Brain microvascular endothelial cell (primary cell): ENCODE results near the gene C1orf167.

Source experiments
- DNase-seq: peaks from one replicate; pipeline ENCODE4 v3.0.0-alpha.2; 2020
- H3K27ac ChIP-seq: fragments of 250-450 bp; sonication (Bioruptor Pico); 2 replicates; pipeline ENCODE4 v1.5.1; 2020; ENCODE audit warnings: mild to moderate bottlenecking, moderate library complexity
- H3K27me3 ChIP-seq: fragments of 250-450 bp; sonication (Bioruptor Pico); replicated peaks from 2 replicates; pipeline ENCODE4 v1.5.1; 2020; ENCODE audit warnings: mild to moderate bottlenecking
- H3K36me3 ChIP-seq: fragments of 250-450 bp; sonication (Bioruptor Pico); replicated peaks from 2 replicates; pipeline ENCODE4 v1.5.1; 2020; ENCODE audit warnings: mild to moderate bottlenecking
- H3K4me3 ChIP-seq: 2 replicates; pipeline ENCODE4 v1.5.1; 2011; ENCODE audit warnings: low read depth, mild to moderate bottlenecking, control low read depth, low read length, moderate library complexity
- CTCF ChIP-seq: IDR thresholded peaks from 2 replicates; pipeline ENCODE4 v1.5.1; 2011; ENCODE audit warnings: low read depth, mild to moderate bottlenecking, moderate library complexity, low read length, control low read depth, inconsistent platforms; ENCODE audit errors: missing control alignments
- in situ Hi-C: cut with HindIII; loops from 2 replicates; pipeline ENCODE4 v1.10.0; 2017; ENCODE audit warnings: low sequenced_read_pairs, low pct_ligation_motif_present

Gene C1orf167

GRCh38 chr1:11736746-11737639, 25.0 kb upstream of the C1orf167 start:
- peak; percentile 63 for DNase-seq
- in situ Hi-C loops = no loop called here

GRCh38 chr1:11738096-11738495, 23.9 kb upstream of the C1orf167 start:
- no peak for DNase-seq
- H3K4me3 ChIP-seq = no peak overlapping the region
- no peak overlapping the region for H3K27ac ChIP-seq
- no peak for TF ChIP-seq CTCF
- in situ Hi-C loops = no loop called here
- no peaks in the 10 kb centered on the region for H3K36me3 ChIP-seq
- H3K27me3 ChIP-seq = no peaks in the 10 kb centered on the region

More at GRCh38 chr1:11736746-11737639, 25.0 kb upstream of the C1orf167 start:
- Histone ChIP-seq H3K27ac (peak overlapping the region; percentile 75), H3K27me3 (no peaks in the 10 kb centered on the region), H3K36me3 (no peaks in the 10 kb centered on the region), H3K4me3 (peak overlapping the region; percentile 96)
- TF ChIP-seq CTCF = no peak

- in situ Hi-C loops = no loop called here
- no peak overlapping the region for H3K4me3 ChIP-seq
- H3K27ac ChIP-seq = no peak overlapping the region
- H3K27me3 ChIP-seq = no peaks in the 10 kb centered on the region
- no peaks in the 10 kb centered on the region for H3K36me3 ChIP-seq
- TF ChIP-seq CTCF = no peak
- DNase-seq = no peak
Observed at GRCh38 chr1:11738783-11739182, 23.2 kb upstream of the C1orf167 start.

GRCh38 chr1:11740258-11741192, 21.5 kb upstream of the C1orf167 start:
- in situ Hi-C loops = no loop called here
- Histone ChIP-seq H3K36me3 (no peaks in the 10 kb centered on the region), H3K27me3 (no peaks in the 10 kb centered on the region), H3K27ac (no peak overlapping the region), H3K4me3 (no peak overlapping the region)
- no peak for TF ChIP-seq CTCF
- DNase-seq = no peak

- DNase-seq = no peak
- in situ Hi-C loops = no loop called here
- no peak overlapping the region for H3K4me3 ChIP-seq
- TF ChIP-seq CTCF = no peak
- no peaks in the 10 kb centered on the region for H3K27me3 ChIP-seq
- no peaks in the 10 kb centered on the region for H3K36me3 ChIP-seq
- no peak overlapping the region for H3K27ac ChIP-seq
Observed at GRCh38 chr1:11741482-11741881, 20.5 kb upstream of the C1orf167 start.
